ENCODE measurements around the gene PPP6R2.

The PPP6R2 gene

DNA sequence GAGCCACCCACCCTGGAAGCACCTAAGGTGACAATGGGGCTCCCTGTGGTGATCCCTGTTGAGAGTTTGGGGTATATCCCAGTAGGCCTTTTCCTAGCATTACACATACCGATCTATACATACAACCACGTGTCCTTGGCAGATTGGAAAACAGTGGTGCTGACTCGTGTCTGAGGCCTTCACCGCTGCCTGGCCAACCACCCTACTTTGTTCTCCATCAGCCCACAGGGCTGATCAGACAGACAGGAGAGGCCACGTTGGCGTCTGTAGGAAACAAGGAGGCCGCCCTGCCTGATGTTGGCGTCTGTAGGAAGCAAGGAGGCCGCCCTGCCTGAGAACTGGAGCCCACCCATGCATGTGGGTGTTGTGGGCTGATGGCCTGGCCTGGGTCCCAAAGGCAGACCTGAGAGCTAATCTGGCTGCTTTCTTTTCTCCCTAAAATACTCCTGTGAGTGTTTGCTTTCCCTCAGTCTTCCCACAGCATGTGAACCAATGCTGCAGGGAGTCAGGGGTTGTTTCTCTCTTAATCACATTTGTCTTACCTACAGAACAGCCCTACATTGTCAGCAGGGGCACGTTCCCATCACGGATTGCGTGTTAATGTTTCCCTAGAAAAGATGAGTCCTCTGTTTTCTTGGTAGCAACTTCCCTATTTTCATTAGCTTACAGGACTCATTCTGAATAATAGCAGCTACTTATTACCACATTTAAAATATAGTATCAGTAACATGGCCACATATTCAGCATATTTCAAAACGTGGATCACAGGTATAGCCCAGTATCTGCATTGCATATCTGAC is 74.5 kb downstream of the PPP6R2 start:
- Histone ChIP-seq H3K9me3 (ENCODE audit: control insufficient read depth, low read length) (no peaks in the 10 kb centered on the region), H3K4me1 (ENCODE audit: control insufficient read depth, insufficient read depth, low read length, poor library complexity, severe bottlenecking) (no peaks in the 10 kb centered on the region), H3K27me3 (replicated peaks; ENCODE audit: control insufficient read depth, insufficient read depth, low read length, poor library complexity, severe bottlenecking) (no peaks in the 10 kb centered on the region), H3K4me3 (ENCODE audit: insufficient read depth, low read depth, low read length, poor library complexity, severe bottlenecking) (no peak overlapping the region), H3K27ac (ENCODE audit: insufficient read depth, low read length, poor library complexity, severe bottlenecking) (no peak overlapping the region), H3K36me3 (ENCODE audit: control insufficient read depth, insufficient read depth, low read length) (peaks cover 71% of the 10 kb centered on the region)
- no peak for DNase-seq

DNA sequence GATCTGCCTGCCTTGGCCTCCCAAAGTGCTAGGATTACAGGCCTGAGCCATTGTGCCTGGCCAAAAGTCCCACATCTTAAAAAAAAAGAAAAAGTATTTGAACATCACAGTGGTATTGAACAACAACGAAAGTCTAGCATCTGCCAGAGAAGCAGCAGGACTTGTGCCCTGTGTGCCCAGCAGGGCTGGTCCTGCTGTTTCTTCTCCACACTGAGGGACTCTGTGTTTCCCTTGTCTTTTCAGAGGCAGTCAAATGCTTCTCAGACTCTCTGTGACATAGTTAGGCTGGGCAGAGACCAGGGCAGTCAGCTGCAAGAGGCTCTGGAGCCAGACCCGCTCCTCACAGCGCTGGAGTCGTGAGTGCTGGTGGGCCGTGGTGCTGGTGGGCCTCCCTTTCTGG is 75.5 kb downstream of the PPP6R2 start:
- Histone ChIP-seq H3K9me3 (ENCODE audit: control insufficient read depth, low read length) (no peaks in the 10 kb centered on the region), H3K27ac (ENCODE audit: insufficient read depth, low read length, poor library complexity, severe bottlenecking) (no peak overlapping the region), H3K27me3 (replicated peaks; ENCODE audit: control insufficient read depth, insufficient read depth, low read length, poor library complexity, severe bottlenecking) (no peaks in the 10 kb centered on the region), H3K4me1 (ENCODE audit: control insufficient read depth, insufficient read depth, low read length, poor library complexity, severe bottlenecking) (no peaks in the 10 kb centered on the region), H3K36me3 (ENCODE audit: control insufficient read depth, insufficient read depth, low read length) (peaks cover 78% of the 10 kb centered on the region), H3K4me3 (ENCODE audit: insufficient read depth, low read depth, low read length, poor library complexity, severe bottlenecking) (no peak overlapping the region)
- no peak for DNase-seq

DNA sequence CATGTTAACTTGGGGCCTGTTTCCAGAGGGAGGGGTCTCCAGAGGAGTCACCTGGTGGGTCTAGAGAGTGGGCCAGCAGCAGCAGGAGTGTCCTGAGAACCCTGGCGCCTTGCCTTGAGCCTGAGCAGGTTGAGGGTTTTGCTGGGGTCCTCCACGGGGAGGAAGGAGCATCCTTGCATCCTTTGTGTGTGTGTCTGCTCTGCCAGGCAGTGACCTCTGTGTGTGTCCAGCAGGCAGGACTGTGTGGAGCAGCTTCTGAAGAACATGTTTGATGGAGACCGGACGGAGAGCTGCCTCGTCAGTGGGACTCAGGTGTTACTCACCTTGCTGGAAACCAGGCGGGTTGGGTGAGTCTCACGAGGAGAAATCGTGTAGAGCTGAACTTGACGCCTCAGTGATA is 76.0 kb downstream of the PPP6R2 start:
- H3K27ac ChIP-seq (ENCODE audit: insufficient read depth, low read length, poor library complexity, severe bottlenecking) = no peak overlapping the region
- no peak overlapping the region for H3K4me3 ChIP-seq (ENCODE audit: insufficient read depth, low read depth, low read length, poor library complexity, severe bottlenecking)
- no peaks in the 10 kb centered on the region for H3K4me1 ChIP-seq (ENCODE audit: control insufficient read depth, insufficient read depth, low read length, poor library complexity, severe bottlenecking)
- DNase-seq = no peak
- H3K27me3 ChIP-seq (replicated peaks; ENCODE audit: control insufficient read depth, insufficient read depth, low read length, poor library complexity, severe bottlenecking) = no peaks in the 10 kb centered on the region
- peaks cover 79% of the 10 kb centered on the region for H3K36me3 ChIP-seq (ENCODE audit: control insufficient read depth, insufficient read depth, low read length)
- no peaks in the 10 kb centered on the region for H3K9me3 ChIP-seq (ENCODE audit: control insufficient read depth, low read length)

DNA sequence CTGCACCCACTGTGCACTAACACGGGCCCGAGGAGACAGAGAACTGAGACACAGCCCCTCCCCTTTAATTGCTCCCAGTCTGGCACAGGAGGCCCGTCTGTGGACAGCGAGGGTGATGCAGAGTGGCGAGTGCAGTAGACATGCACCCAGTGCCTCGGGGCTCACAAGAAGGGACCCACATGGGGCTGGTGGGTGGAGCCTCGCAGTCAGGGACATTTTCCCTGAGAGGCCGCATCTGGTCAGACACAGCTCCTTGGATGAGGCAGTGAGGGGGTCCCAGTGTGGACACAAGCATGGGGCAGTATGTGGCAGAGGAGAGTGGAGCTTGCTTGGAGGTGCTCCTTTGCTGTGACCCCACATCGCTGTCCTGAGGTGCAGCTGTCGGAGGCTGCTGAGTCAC is 76.9 kb downstream of the PPP6R2 start:
- Histone ChIP-seq H3K27me3 (replicated peaks; ENCODE audit: control insufficient read depth, insufficient read depth, low read length, poor library complexity, severe bottlenecking) (no peaks in the 10 kb centered on the region), H3K9me3 (ENCODE audit: control insufficient read depth, low read length) (no peaks in the 10 kb centered on the region), H3K36me3 (ENCODE audit: control insufficient read depth, insufficient read depth, low read length) (peaks cover 76% of the 10 kb centered on the region), H3K4me1 (ENCODE audit: control insufficient read depth, insufficient read depth, low read length, poor library complexity, severe bottlenecking) (no peaks in the 10 kb centered on the region), H3K4me3 (ENCODE audit: insufficient read depth, low read depth, low read length, poor library complexity, severe bottlenecking) (no peak overlapping the region), H3K27ac (ENCODE audit: insufficient read depth, low read length, poor library complexity, severe bottlenecking) (no peak overlapping the region)
- no peak for DNase-seq

DNA sequence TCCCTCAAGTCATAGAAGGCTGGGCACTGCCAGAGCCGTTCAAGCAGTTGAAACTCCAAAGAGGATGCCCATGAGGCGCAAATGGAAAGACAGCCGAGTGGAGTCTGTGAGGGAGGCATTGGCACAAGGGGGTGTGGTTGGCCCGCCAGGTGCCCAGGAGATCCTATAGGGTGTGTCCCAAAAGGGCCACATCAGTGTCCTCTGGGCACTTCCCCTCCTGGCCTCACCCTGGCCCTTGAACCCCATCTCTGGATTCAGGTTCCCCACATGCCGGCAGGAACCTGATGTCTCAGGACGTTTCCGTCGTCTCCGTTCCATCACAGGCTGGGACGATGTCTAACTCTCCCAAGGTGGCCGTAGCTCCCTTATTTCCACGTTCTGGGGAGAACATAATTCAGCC is 77.5 kb downstream of the PPP6R2 start:
- Histone ChIP-seq H3K4me3 (ENCODE audit: insufficient read depth, low read depth, low read length, poor library complexity, severe bottlenecking) (no peak overlapping the region), H3K27ac (ENCODE audit: insufficient read depth, low read length, poor library complexity, severe bottlenecking) (no peak overlapping the region), H3K36me3 (ENCODE audit: control insufficient read depth, insufficient read depth, low read length) (peaks cover 76% of the 10 kb centered on the region), H3K4me1 (ENCODE audit: control insufficient read depth, insufficient read depth, low read length, poor library complexity, severe bottlenecking) (no peaks in the 10 kb centered on the region), H3K27me3 (replicated peaks; ENCODE audit: control insufficient read depth, insufficient read depth, low read length, poor library complexity, severe bottlenecking) (no peaks in the 10 kb centered on the region), H3K9me3 (ENCODE audit: control insufficient read depth, low read length) (no peaks in the 10 kb centered on the region)
- DNase-seq = no peak

DNA sequence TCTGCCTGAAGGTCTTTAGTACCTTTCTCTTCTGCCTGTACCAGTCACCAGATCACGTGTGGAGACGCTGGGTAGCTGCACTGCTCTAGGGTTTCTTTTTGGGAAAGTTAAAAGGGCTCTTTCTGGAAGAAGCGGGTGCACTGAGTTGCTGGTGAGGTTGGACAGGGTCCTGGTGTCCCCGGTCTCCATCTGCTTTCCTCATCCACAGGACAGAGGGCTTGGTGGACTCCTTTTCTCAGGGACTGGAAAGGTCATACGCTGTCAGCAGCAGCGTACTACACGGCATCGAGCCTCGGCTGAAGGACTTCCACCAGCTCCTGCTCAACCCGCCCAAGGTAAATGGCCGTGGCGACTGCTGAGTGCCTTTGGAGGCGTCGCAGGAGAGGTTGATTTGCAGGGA is 78.9 kb downstream of the PPP6R2 start:
- Histone ChIP-seq H3K27ac (ENCODE audit: insufficient read depth, low read length, poor library complexity, severe bottlenecking) (no peak overlapping the region), H3K4me1 (ENCODE audit: control insufficient read depth, insufficient read depth, low read length, poor library complexity, severe bottlenecking) (no peaks in the 10 kb centered on the region), H3K27me3 (replicated peaks; ENCODE audit: control insufficient read depth, insufficient read depth, low read length, poor library complexity, severe bottlenecking) (no peaks in the 10 kb centered on the region), H3K4me3 (ENCODE audit: insufficient read depth, low read depth, low read length, poor library complexity, severe bottlenecking) (no peak overlapping the region), H3K36me3 (ENCODE audit: control insufficient read depth, insufficient read depth, low read length) (peaks cover 62% of the 10 kb centered on the region), H3K9me3 (ENCODE audit: control insufficient read depth, low read length) (no peaks in the 10 kb centered on the region)
- DNase-seq = no peak

DNA sequence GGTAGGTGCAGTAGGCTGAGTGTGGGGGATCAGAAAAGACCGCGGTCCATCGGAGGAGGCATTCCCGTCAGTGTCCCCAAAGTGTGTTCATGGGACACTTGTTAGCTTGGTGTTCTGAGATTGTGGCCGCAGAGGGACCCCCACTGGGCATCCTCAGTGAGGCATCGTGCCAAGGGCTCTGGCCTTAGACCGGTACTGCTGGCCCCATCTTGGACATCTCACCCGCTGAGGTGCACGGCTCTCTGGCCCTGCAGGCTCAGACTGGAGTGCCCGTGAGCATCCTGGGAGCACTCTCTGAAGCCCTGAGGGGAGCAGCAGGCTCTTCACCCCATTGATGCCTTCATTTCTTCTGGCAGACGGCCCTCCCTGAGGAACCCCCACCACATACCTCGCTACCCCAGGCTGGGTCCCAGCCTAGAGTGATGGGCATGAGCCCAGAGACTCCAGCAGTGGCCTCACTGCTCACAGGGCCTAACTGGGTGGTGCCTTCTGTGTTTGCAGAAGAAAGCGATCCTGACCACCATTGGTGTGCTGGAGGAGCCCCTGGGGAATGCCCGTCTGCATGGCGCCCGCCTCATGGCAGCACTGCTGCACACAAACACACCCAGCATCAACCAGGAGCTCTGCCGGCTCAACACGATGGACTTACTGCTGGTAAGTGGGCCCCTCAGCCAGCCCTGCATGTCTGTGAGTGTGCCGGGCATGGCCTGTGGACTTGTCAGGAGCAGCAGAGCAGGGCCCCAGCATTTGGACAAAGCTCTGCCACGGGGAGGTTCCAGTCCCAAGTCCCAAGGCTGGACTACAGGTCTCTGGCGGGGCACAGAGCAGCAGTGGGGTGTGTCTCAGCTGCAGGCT is 80.1 kb downstream of the PPP6R2 start:
- Histone ChIP-seq H3K4me1 (ENCODE audit: control insufficient read depth, insufficient read depth, low read length, poor library complexity, severe bottlenecking) (no peaks in the 10 kb centered on the region), H3K9me3 (ENCODE audit: control insufficient read depth, low read length) (no peaks in the 10 kb centered on the region), H3K27ac (ENCODE audit: insufficient read depth, low read length, poor library complexity, severe bottlenecking) (no peak overlapping the region), H3K27me3 (replicated peaks; ENCODE audit: control insufficient read depth, insufficient read depth, low read length, poor library complexity, severe bottlenecking) (no peaks in the 10 kb centered on the region), H3K4me3 (ENCODE audit: insufficient read depth, low read depth, low read length, poor library complexity, severe bottlenecking) (no peak overlapping the region), H3K36me3 (ENCODE audit: control insufficient read depth, insufficient read depth, low read length) (peaks cover 59% of the 10 kb centered on the region)
- no peak for DNase-seq

DNA sequence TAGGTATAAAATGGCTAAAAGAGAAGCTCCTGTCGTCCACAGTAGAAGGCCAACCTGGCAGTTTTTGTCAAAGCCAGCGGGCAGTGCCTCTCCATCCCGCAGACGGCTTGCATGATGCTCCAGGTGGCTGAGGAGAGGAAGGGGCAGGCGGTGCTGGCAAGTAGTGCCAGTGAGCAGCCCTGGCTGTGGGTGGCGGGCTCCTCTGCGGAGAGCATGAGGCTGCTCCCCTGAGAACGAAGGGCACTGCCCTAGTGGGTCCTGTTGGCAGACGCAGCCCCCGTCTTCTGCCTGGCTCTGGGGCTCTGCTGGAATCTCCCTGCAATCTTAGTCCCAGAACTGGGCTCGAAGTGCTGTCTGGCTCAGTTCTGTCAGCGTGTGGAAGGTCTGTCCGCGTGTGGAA is 80.8 kb downstream of the PPP6R2 start:
- Histone ChIP-seq H3K4me3 (ENCODE audit: insufficient read depth, low read depth, low read length, poor library complexity, severe bottlenecking) (no peak overlapping the region), H3K36me3 (ENCODE audit: control insufficient read depth, insufficient read depth, low read length) (peaks cover 52% of the 10 kb centered on the region), H3K9me3 (ENCODE audit: control insufficient read depth, low read length) (no peaks in the 10 kb centered on the region), H3K27ac (ENCODE audit: insufficient read depth, low read length, poor library complexity, severe bottlenecking) (no peak overlapping the region), H3K4me1 (ENCODE audit: control insufficient read depth, insufficient read depth, low read length, poor library complexity, severe bottlenecking) (no peaks in the 10 kb centered on the region), H3K27me3 (replicated peaks; ENCODE audit: control insufficient read depth, insufficient read depth, low read length, poor library complexity, severe bottlenecking) (no peaks in the 10 kb centered on the region)
- DNase-seq = no peak

DNA sequence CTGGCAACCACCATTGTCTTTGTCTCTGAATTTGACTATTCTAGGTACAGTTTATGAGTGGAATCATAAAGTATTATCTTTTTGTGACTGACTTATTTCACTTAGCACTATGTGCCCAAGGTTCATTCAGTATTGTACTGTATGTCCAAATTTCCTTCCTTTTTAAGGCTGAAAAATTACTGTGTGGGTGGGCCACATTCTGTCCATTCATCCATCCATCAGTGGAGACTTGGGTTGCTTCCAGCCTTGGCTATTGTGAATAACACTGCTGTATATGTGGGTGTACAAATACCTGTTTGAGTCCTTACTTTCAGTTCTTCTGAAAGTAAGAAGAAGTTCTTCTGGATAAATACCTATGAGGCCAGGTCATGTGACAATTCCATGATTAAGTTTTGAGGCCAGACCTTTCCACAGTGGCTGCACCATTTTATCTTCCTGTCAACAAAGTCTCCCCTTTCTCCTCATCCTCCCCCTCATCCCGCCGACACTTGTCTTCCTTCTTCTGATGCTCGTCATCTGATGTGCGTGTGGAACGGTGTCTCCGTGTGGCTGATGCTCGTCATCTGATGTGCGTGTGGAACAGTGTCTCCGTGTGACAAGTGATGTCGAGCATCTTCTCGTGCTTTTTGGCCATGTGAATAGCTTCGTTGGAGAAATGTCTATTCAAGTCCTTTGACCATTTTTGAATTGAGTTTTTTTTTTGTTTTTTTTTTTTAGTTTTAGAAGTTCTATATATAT is 82.2 kb downstream of the PPP6R2 start:
- Histone ChIP-seq H3K4me1 (ENCODE audit: control insufficient read depth, insufficient read depth, low read length, poor library complexity, severe bottlenecking) (no peaks in the 10 kb centered on the region), H3K27ac (ENCODE audit: insufficient read depth, low read length, poor library complexity, severe bottlenecking) (no peak overlapping the region), H3K4me3 (ENCODE audit: insufficient read depth, low read depth, low read length, poor library complexity, severe bottlenecking) (no peak overlapping the region), H3K36me3 (ENCODE audit: control insufficient read depth, insufficient read depth, low read length) (peaks cover 50% of the 10 kb centered on the region), H3K27me3 (replicated peaks; ENCODE audit: control insufficient read depth, insufficient read depth, low read length, poor library complexity, severe bottlenecking) (no peaks in the 10 kb centered on the region), H3K9me3 (ENCODE audit: control insufficient read depth, low read length) (no peaks in the 10 kb centered on the region)
- no peak for DNase-seq

Measured in effector memory CD4-positive, alpha-beta T cell (primary cell).